SKM-1 (cell line): Measurements from ENCODE around the gene DHRS2.

Experiments
- DNase-seq: peaks from one replicate; lab custom pipeline; 2025; ENCODE audit not compliant: unreplicated experiment; lab: John Stamatoyannopoulos, UW

The DHRS2 gene

DNA sequence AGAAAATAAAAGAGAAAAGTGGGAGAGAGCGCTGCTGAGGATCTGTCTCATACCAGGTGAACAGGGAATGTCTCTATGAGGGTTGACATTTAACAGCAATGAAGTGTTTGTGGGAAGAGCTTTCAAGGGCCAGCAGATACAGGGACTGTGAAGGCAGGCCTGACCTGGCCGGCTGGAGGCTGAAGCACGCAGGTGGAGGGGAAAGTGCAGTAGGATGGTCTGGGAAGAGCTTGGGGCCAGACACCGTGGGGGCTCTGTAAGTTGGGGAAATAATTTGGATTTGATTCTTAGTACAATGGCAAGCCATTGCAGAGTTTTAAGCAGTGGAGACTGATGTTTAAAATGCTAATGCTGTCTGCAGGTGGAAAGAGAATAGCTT is 23.8 kb upstream of the DHRS2 start:
- DNase-seq: no peak

DNA sequence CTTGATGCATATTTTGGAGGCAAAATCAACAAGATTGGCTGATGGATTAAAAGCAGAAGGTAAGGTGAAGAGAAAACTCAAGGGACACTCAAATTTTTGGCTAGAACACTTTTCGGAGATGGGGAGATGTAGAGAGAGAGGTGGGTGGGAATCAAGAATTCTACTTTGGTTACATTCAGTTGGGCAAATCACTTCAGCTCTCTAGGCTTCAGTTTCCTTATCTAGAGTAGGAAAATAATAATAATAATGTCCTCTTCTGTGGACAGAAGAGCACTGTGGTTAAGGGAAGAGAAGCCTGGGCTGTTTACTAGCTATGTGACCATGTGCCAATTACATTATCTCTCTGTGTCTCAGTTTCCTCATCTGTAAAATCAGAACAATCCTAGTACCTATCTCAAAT is 23.4 kb upstream of the DHRS2 start:
- DNase-seq: no peak

DNA sequence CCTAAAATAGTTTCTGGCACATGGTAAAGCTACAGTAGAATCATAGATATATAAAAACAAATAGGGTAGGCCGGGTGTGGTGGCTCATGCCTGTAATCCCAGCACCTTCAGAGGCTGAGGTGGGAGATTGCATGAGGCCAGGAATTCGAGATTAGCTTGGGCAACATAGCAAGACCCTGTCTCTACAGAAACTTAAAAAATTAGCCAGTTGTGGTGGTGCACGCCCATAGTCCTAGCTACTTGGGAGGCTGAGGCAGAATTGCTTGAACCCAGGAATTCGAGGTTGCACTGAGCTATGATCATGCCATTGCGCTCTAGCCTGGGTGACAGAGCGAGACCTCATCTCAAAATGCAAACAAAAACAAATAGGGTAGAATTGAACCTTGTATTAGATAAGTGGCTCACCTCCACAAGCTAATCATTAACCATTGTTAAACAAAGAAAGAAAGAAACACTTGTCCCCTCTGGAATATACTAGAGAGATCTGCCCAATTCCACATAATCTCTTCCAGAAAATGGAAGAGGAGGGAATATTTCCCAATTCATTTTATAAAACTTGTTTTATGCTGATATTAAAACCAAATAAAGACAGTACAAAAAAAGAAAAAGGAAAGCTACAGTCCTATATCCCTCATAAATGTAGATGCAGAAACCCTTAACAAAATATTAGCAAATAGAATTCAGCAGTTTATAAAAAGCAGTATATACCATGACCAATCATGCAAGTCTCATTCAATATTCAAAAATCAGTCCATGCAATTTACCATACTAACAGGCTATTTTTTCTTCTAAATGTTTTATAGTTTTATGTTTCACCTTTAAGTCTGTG is 22.7 kb upstream of the DHRS2 start:
- DNase-seq: no peak

DNA sequence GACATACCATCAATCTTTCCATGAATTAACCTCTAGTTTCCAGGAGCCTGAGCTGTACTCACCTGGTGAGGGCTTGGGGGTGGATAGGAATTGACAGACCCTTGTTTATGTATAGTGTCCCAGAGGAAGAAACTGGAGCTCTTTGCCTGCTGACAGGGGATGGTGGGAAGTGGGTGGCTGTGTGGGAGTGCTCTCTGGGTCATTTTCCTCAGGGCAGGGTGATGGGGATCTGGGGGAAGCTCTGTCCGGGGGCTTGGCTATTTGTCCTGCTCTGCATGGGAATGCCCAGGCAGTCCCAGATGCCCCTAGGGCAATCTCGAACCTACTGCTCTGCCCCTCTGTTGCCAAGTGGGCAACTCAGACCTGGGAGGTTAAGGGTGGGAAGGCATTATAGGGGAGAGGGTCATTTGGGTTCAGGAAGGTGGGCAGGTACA is 21.8 kb upstream of the DHRS2 start:
- no peak for DNase-seq

DNA sequence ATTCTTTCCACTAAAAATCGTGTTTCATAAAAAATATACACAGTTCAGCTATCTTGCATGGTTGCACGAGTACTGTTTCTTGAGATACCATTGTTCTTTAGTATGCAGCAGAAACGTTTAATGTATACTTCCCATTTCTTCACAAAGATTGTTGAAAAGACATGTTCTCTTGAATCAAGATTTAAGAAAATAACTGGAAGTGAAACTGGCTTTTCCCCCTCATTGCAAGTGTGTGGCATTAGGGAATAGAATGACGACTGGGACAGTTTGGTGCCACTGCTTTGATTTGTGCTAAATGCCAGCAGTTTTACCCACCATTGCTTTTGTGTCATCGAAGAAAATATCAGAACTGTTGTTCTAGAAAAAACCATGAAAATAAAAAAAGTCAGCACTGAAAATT is 20.3 kb upstream of the DHRS2 start:
- DNase-seq: no peak

DNA sequence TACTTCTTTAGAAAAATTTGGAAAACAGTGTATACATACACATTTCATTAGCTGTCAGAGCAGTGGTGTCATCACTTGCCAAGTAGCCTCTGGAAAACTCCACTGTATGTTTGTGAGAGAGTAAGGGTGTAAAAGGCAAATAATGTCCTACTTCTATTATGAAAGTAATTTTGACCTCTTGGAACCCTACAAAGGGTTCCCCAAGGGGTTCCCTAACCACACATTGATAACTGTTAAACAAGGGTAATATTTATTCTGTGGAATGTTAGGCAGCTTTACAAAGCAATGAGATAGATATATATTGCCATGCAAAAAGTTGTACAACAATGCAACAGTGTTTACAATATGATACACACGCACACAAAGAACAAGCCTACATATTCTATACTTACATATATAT is 18.6 kb upstream of the DHRS2 start:
- no peak for DNase-seq

DNA sequence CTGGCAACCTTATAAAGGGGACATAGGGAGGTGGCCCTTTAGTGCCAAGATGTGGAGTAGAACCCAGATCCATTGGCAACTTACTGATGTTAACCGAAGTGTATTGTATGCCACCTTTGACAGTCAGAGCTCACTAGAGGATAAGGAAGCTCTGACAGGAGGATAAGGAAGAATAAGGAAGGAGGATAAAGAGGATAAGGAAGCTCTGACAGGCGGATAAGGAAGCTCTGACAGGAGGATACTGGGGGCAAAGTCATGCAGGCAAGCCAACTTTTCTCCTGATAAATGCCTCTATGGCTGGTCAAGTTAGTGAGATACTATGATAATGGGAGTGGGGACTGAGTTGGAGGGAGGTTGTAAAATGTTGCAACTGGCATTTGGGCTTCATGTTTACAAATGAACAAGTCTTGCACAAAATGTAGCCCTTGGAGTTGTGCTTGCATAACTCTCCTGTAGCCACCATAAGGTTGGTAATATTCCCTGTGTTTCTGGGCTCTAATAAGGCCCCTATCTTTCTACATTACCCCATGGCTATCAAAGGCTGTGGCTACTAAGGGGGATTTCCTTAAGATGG is 17.7 kb upstream of the DHRS2 start:
- no peak for DNase-seq

DNA sequence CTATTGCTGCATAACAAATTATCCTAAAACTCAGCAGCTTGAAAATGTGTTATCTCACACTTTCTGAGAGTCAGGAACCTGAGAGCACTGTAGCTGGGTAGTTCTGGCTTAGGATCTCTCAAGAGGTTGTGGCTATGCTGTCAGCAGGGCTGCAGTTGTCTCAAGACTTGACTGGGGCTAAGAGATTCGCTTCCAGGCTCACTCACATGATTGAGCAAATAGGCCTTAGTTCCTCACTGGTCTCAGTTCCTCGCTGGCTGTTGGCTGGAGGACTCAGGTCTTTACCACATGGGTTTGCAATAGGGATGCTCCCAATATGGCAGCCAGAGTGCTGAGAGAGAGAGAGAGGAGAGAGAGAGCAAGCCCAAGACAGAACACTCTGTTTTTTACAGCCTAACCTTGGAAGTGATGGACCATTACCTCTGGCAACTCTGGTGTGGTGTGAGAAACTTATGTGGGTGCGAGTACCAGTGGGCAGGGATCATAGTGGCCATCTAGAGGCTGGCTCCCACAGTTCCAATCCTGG is 15.9 kb upstream of the DHRS2 start:
- no peak for DNase-seq

DNA sequence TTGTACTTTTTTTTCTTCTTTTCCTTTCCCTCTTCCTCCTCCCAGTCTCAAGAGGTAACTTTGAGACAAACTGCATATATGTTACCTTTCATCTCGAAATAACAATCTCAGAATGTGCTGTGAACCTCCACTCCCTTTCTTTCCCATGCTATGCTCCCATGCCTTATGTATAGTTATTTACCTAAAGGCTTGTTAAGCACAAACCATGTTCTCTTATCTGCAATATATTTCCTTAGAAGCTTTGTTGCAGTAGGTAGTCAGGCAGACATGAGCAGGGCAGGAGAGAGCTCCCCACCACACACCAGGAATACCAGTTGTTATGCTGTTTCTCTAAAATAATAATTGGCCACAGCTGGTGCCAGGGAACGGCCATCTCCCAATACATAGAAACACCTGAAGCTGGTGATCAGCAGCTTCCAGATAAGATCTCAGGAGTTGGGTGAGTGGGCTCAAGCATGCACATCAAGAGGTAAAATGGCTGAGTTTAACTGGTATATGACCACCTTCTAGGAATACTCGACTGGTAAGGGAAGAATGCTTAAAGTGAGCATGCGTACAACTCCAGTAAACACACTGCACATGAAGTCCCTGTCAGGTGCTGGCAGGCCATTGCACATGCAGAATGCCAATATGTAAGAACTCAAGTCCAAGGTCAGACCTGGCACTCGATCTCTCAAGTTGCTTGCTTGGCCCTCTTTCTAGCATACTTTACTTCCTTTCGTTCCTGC is 14.8 kb upstream of the DHRS2 start:
- DNase-seq: no peak

DNA sequence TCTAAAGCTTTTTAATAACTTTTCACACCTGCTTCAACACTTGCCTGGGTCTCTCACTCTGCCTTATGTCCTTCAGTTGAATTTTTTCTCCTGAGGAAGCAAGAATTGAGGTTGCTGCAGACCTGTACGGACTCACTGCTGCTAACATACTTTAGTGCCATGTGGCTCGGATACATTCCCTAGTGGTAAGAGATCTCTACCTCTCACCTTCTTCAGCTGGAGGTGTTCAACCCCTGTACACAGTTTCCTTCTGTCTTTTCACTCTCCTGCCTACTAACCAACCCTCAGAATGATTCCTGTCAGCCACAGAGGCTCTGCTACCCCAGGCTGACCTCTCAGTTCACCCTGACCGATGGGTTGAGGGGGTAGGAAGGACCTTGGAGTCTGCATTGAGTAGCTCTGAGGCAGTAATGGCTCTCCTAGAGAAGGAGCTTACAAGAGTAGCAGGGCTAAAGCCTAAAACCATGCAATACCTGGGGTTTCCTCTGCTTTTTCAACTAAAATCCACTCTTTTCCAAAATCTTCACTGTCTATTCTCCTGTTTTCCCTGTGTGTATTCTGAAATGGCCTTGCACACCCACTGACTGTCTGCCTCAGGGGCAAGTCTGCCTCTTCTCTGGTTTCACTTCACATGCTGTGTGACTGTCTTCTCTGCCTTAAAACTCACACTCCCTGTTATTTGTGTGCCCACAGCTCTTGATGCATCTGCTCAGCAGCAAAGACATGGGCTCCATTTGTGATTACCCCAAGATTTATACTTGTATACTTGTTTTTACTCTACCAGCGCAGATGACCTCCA is 14.0 kb upstream of the DHRS2 start:
- DNase-seq: no peak

DNA sequence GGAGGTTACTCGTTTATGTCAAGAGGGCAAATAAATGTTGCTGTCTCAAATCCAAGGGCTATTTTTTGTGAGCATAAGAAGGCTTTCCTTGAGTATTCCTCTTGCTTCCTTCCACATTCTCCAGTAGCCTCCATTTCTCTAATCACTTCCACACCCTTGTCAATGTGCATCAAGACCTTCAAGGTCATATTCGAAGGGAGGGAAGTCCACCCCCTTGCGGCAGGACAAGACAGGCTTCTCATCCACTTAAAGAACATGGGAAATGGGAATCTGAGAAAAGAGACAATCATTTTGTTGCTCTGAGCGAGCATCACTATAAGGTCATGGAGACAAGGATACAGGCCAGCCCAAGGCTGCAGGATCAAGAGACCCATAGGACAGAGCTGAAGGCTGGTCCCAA is 13.2 kb upstream of the DHRS2 start:
- no peak for DNase-seq

DNA sequence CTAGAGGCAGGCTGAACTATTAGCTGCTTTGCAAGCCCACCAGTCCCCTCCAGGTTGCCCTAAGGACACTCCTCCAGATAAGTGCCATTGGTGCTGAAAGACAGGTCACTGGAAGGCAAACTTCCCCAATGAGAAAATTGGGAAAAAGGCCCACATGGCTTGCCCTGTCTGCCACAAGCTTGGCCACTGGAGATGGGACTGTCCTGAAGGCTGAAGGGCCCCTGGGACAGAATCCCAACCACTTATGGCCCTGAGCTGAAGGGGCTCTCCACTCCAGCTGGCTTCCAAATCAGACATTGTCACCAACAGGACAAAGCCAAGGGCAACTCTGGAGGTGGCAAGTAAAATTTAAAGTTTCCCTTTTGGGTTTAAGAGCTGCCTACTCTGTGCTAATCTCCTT is 12.2 kb upstream of the DHRS2 start:
- no peak for DNase-seq

DNA sequence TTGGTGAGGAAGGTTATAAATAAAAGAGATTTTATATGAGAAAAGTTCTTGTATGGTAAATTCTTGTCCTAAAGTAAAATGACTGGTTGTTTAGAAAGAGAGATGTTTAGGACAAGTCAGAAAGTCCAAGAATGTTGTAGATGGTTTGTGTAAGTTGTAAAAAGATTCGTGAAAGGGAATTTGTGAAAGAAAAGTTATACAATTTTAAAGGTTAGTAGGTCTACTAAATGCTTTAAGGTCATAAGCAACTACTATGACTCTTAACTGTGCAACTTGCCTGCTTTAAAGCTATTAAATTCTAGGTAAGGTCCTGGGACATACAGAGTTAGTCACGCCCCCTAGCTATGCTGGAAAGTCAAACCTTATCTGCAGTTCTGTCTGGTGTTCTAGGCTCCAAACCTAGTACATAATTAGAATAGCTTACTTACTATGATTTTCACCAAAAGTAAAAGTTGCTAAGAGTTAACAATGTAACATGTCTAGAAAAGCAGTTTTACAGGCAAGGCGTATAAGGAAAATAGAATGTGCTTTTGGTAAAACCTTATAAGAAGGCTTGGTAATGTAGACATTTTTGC is 11.2 kb upstream of the DHRS2 start:
- DNase-seq: no peak

DNA sequence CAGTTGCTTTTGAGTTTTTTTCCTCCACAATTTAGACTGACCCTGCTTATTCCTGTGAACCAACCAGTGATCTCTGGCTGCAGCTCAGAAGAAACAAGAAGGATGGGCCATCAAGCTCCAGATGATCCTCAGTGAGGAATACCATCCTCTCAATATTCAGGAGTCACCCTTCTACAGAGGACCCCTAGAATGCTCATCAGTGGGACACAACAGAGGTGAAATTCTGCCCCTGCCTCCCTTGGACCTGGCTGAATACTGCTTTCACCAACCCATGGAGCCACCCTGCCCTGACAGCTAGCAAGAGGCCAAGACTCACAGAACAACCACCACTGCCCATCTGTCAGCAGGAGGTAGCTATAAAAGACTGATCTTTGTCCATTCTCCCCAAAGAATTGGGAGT is 9.2 kb upstream of the DHRS2 start:
- no peak for DNase-seq

DNA sequence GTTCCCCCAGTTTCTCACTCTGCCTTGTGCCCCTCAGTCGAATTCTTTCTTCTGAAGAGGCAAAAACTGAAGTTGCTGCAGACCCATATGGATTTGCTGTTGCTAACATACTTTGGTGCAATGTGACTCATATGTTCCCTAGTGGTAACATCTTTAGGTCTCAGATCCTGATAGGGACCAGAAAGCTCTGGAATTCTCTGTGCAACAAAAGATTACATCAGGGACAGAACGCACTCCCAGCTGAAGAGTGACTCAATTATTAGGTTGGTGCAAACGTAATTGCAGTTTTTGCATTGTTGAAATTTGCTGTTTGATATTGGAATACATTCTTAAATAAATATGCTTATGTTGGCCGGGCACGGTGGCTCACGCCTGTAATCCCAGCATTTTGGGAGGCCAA is 8.2 kb upstream of the DHRS2 start:
- DNase-seq: no peak

DNA sequence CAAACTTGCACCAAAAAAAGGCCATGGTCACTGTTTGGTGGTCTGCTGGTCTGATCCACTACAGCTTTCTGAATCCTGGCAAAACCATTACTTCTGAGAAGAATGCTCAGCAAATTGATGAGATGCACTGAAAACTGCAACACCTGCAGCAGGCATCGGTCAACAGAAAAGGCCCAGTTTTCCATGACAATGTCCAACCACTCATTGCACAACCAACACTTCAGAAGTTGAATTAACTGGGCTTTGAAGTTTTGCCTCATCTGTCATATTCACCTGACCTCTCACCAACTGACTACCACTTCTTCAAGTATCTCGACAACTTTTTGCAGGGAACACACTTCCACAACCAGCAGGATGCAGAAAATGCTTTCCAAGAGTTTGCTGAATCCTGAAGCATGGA is 7.0 kb upstream of the DHRS2 start:
- no peak for DNase-seq

DNA sequence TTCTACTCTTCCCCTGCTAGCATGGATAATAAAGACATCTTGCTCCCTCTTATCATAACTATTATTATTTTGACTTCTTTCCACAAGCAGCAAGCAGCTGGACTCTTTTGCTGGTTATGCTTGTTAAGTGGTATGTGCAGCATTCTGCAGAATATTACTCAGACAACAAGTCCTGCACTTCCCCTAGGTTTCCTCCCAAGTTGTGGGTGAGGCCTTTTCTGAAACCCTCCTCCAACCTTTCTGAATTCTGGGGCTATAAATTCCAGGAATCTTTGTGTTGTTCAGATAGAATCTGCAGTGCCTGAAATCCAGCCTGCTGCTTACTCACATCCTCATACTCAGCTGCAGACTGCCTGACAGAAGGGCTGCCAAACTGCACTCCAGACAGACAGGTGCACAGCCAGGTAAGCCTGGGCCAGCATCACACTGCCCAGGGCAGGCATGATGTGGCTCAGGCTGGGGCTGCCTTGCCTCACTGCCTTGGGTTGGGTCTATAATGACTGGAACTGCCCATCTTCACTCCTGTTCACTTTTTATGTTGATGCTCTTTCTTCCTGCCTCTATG is 6.2 kb upstream of the DHRS2 start:
- DNase-seq: no peak

DNA sequence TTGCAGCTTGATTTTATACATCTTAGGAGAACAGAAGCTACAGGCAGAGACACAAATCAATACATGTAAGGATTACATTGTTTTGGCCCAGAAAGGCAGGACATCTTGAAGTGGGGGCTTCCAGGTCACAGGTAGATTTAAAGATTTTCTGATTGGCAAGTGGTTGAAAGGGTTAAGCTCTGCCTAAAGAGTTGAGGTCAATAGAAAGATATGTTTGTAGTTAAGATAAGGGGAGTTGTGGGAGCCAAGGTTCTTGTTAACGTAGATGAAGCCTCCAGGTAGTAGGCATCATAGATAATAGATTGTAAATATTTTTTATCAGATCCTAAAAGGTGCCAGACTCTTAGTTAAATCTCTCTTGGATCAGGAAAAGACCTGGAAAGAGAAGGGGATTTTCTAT is 5.5 kb upstream of the DHRS2 start:
- DNase-seq: no peak

DNA sequence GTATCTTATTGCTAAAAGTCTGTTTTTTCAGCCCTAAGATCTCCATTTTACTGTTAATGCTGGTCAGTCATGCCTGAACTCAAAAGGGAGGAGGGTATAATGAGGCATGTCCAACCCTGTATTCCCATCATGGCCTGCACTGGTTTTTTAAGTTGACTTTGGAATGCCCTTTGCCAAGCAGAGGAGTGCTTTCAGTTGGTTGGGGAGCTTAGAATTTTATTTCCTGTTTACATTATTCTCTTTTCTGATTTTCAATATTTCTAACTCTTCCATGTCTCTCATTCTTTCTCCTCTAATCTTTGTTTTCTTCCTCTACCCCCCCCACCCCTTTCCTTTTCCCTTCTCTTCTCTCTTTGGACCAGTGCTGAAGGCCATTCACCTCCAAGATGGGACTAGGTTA is 4.9 kb upstream of the DHRS2 start:
- no peak for DNase-seq

DNA sequence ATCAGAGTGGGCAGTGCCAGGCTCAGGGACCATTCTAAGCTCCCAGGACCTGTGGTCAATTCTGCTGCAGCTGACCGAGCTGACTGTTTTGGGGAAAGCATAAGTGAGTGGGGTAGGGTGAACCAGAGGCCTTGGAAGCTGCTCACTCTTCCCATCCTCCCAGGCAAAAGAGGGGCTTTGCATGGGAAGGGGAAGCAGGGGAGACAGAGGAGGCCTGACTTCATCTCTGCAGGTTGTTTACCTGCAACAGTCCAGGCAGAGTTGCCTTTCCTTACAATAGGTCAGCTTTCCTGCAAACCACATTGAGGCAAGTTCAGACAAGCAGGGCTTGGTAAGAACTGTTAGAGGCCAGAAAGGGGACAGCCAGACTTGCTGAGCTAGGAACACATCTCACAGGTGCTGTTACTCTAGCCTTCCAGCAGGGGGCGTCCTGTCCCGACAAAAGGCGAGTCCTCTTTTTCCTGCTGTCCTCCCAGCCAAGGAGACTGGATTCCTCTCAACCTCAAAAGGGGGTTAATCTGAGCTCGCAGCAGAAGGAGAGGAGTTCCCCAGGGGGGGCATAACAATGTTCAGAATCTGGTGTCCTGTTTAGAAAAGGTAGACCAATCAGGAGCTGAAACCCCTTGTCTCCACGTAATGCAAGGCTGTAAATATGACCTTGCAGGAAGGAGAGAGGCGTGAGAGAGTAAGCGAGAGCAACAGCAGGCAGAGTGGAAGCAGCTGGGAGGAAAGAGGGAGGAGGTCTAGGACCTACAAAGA is 4.3 kb upstream of the DHRS2 start:
- peak; percentile 6 for DNase-seq
